ENCODE data around the gene ECHDC3. TPM values are rescaled to one million over a fixed set of nuclear protein-coding genes. Genes with fewer than 3 reads are reported as not detected.
A peak's percentile ranks its signal among the peaks of the same experiment; 100 is the strongest.

The ECHDC3 gene
- total and polyA plus RNA-seq, 10 of the 15 experiments (the other 5 are each of a cell fraction or from before 2014, with no cell fraction given), result 0.16 to 10.0 (median 6.0) TPM

- TF ChIP-seq RELB (IDR thresholded peaks at IDR 0.05; ENCODE audit: low read depth) (0 out of 2 replicates have a peak, but pooled peaks have one; percentile 48), GATAD2B (conservative IDR thresholded peaks at IDR 0.05; ENCODE audit: low read depth) (0 out of 2 replicates have a peak, but pooled peaks have one; percentile 31), IRF4 (IDR thresholded peaks at IDR 0.05; ENCODE audit: low read depth, low read length) (no peak), ZNF217 (IDR thresholded peaks at IDR 0.05) (peak; percentile 38; the same call in 1 of the 2 replicates), HCFC1 (IDR thresholded peaks at IDR 0.05; ENCODE audit: low read length) (no peak), IKZF1 (conservative IDR thresholded peaks at IDR 0.05) (peak; percentile 73), NR2F1 (conservative IDR thresholded peaks at IDR 0.05) (no peak), SMARCA5 (IDR thresholded peaks at IDR 0.05) (peak; percentile 85), DPF2 (IDR thresholded peaks at IDR 0.05) (peak; percentile 59; the same call in 1 of the 2 replicates), EP300 (IDR thresholded peaks at IDR 0.05; ENCODE audit: borderline replicate concordance in 1 of 2, control insufficient read depth in 1 of 2, low read depth in 2 of 2, low read length in 2 of 2) (peak in 1 of 2 experiments; percentile 21; a peak in 1 of 4 replicates)
- TF ChIP-seq, protein P1, sequence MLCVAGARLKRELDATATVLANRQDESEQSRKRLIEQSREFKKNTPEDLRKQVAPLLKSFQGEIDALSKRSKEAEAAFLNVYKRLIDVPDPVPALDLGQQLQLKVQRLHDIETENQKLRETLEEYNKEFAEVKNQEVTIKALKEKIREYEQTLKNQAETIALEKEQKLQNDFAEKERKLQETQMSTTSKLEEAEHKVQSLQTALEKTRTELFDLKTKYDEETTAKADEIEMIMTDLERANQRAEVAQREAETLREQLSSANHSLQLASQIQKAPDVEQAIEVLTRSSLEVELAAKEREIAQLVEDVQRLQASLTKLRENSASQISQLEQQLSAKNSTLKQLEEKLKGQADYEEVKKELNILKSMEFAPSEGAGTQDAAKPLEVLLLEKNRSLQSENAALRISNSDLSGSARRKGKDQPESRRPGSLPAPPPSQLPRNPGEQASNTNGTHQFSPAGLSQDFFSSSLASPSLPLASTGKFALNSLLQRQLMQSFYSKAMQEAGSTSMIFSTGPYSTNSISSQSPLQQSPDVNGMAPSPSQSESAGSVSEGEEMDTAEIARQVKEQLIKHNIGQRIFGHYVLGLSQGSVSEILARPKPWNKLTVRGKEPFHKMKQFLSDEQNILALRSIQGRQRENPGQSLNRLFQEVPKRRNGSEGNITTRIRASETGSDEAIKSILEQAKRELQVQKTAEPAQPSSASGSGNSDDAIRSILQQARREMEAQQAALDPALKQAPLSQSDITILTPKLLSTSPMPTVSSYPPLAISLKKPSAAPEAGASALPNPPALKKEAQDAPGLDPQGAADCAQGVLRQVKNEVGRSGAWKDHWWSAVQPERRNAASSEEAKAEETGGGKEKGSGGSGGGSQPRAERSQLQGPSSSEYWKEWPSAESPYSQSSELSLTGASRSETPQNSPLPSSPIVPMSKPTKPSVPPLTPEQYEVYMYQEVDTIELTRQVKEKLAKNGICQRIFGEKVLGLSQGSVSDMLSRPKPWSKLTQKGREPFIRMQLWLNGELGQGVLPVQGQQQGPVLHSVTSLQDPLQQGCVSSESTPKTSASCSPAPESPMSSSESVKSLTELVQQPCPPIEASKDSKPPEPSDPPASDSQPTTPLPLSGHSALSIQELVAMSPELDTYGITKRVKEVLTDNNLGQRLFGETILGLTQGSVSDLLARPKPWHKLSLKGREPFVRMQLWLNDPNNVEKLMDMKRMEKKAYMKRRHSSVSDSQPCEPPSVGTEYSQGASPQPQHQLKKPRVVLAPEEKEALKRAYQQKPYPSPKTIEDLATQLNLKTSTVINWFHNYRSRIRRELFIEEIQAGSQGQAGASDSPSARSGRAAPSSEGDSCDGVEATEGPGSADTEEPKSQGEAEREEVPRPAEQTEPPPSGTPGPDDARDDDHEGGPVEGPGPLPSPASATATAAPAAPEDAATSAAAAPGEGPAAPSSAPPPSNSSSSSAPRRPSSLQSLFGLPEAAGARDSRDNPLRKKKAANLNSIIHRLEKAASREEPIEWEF (IDR thresholded peaks at IDR 0.05; ENCODE audit: insufficient replicate concordance, low read depth, low read length), result no peak
These were observed 44.3 kb upstream of the ECHDC3 start (continued) for GRCh38 chr10:11697718-11698527.
